ENCODE data around the gene RPL34.

RPL34 gene

GRCh38 chr4:108601106-108601505, 19.3 kb upstream of the RPL34 start:
- no peaks in the 10 kb centered on the region for H3K9me2 ChIP-seq (replicated peaks; ENCODE audit: control insufficient read depth, low read length)
- no peaks in the 10 kb centered on the region for H4K20me1 ChIP-seq (ENCODE audit: control insufficient read depth, insufficient read depth, low read depth, low read length)
- H3K4me2 ChIP-seq (ENCODE audit: low read length) = no peak overlapping the region
- no peak overlapping the region for H3K4me3 ChIP-seq (ENCODE audit: low read length)
- no peaks in the 10 kb centered on the region for H3K36me3 ChIP-seq (ENCODE audit: control insufficient read depth, low read length)
- peaks cover 4% of the 10 kb centered on the region for H3K4me1 ChIP-seq (ENCODE audit: control insufficient read depth, low read length)
- TF ChIP-seq EZH2phosphoT487 (IDR thresholded peaks at IDR 0.05; ENCODE audit: borderline replicate concordance, low read length) (no peak), CTCF (IDR thresholded peaks at IDR 0.05; ENCODE audit: low read depth, low read length, poor library complexity, severe bottlenecking) (no peak)
- no peaks in the 10 kb centered on the region for H3K27me3 ChIP-seq (ENCODE audit: control insufficient read depth, low read length)
- H3K27ac ChIP-seq (ENCODE audit: low read depth, low read length) = no peak overlapping the region
- H3K79me2 ChIP-seq (ENCODE audit: control insufficient read depth, low read length) = no peaks in the 10 kb centered on the region
- no peaks in the 10 kb centered on the region for H3F3A ChIP-seq (ENCODE audit: control insufficient read depth, insufficient read depth)
- no peaks in the 10 kb centered on the region for H3K9me3 ChIP-seq (ENCODE audit: control insufficient read depth, insufficient read depth, low read length)

- Histone ChIP-seq H3F3A (ENCODE audit: control insufficient read depth, insufficient read depth) (no peaks in the 10 kb centered on the region), H3K4me1 (ENCODE audit: control insufficient read depth, low read length) (peaks cover 4% of the 10 kb centered on the region), H3K79me2 (ENCODE audit: control insufficient read depth, low read length) (no peaks in the 10 kb centered on the region), H3K36me3 (ENCODE audit: control insufficient read depth, low read length) (no peaks in the 10 kb centered on the region), H4K20me1 (ENCODE audit: control insufficient read depth, insufficient read depth, low read depth, low read length) (no peaks in the 10 kb centered on the region), H3K27ac (ENCODE audit: low read depth, low read length) (no peak overlapping the region), H3K4me2 (ENCODE audit: low read length) (no peak overlapping the region), H3K9me2 (replicated peaks; ENCODE audit: control insufficient read depth, low read length) (no peaks in the 10 kb centered on the region), H3K27me3 (ENCODE audit: control insufficient read depth, low read length) (no peaks in the 10 kb centered on the region), H3K4me3 (ENCODE audit: low read length) (no peak overlapping the region), H3K9me3 (ENCODE audit: control insufficient read depth, insufficient read depth, low read length) (no peaks in the 10 kb centered on the region)
- TF ChIP-seq CTCF (IDR thresholded peaks at IDR 0.05; ENCODE audit: low read depth, low read length, poor library complexity, severe bottlenecking) = no peak
- no peak for TF ChIP-seq EZH2phosphoT487 (IDR thresholded peaks at IDR 0.05; ENCODE audit: borderline replicate concordance, low read length)
These were observed 18.8 kb upstream of the RPL34 start for GRCh38 chr4:108601532-108601931.

- H3K9me3 ChIP-seq (ENCODE audit: control insufficient read depth, insufficient read depth, low read length) = 0 out of 2 replicates have a peak, but pooled peaks cover 2% of the 10 kb centered on the region
- no peaks in the 10 kb centered on the region for H3K9me2 ChIP-seq (replicated peaks; ENCODE audit: control insufficient read depth, low read length)
- H3F3A ChIP-seq (ENCODE audit: control insufficient read depth, insufficient read depth) = no peaks in the 10 kb centered on the region
- H4K20me1 ChIP-seq (ENCODE audit: control insufficient read depth, insufficient read depth, low read depth, low read length) = no peaks in the 10 kb centered on the region
- no peaks in the 10 kb centered on the region for H3K27me3 ChIP-seq (ENCODE audit: control insufficient read depth, low read length)
- no peak overlapping the region for H3K27ac ChIP-seq (ENCODE audit: low read depth, low read length)
- H3K4me1 ChIP-seq (ENCODE audit: control insufficient read depth, low read length) = peaks cover 4% of the 10 kb centered on the region
- H3K79me2 ChIP-seq (ENCODE audit: control insufficient read depth, low read length) = no peaks in the 10 kb centered on the region
- no peak overlapping the region for H3K4me3 ChIP-seq (ENCODE audit: low read length)
- H3K4me2 ChIP-seq (ENCODE audit: low read length) = no peak overlapping the region
- no peak for TF ChIP-seq CTCF (IDR thresholded peaks at IDR 0.05; ENCODE audit: low read depth, low read length, poor library complexity, severe bottlenecking)
- TF ChIP-seq EZH2phosphoT487 (IDR thresholded peaks at IDR 0.05; ENCODE audit: borderline replicate concordance, low read length) = no peak
- no peaks in the 10 kb centered on the region for H3K36me3 ChIP-seq (ENCODE audit: control insufficient read depth, low read length)
These were observed 18.2 kb upstream of the RPL34 start for GRCh38 chr4:108602163-108602562.
